NCI-H2029 treated with DMSO at 0.1 percent for 48 hours (cell line): ENCODE measurements around the gene ABHD17A.
A peak's percentile ranks its signal among the peaks of the same experiment; 100 is the strongest.

ENCODE experiments used
- DNase-seq: peaks from one replicate; lab custom pipeline; 2025; lab: John Stamatoyannopoulos, UW

The ABHD17A gene

GRCh38 chr19:1853295-1854038 is 31.8 kb downstream of the ABHD17A start:
- peak; percentile 65 for DNase-seq

- no peak for DNase-seq
Measured at GRCh38 chr19:1852581-1853128, 32.6 kb downstream of the ABHD17A start.

- DNase-seq = no peak
Measured at GRCh38 chr19:1851654-1852580, 33.4 kb downstream of the ABHD17A start.

- no peak for DNase-seq
Measured at GRCh38 chr19:1850809-1851653, 34.3 kb downstream of the ABHD17A start.

GRCh38 chr19:1849886-1850398 is 35.4 kb downstream of the ABHD17A start:
- DNase-seq = no peak

GRCh38 chr19:1849132-1849474 is 36.2 kb downstream of the ABHD17A start:
- DNase-seq = no peak

GRCh38 chr19:1848399-1849131 is 36.7 kb downstream of the ABHD17A start, which contains the start of gene REXO1:
Gene REXO1 (minus strand): TSS chr19:1848483. CDS start chr19:1848358, 125 bp downstream.
- DNase-seq = peak; percentile 76

- no peak for DNase-seq
Measured at GRCh38 chr19:1847684-1848398, 37.5 kb downstream of the ABHD17A start.

GRCh38 chr19:1847348-1847683 is 38.0 kb downstream of the ABHD17A start:
- no peak for DNase-seq

GRCh38 chr19:1846517-1847204 is 38.6 kb downstream of the ABHD17A start:
- DNase-seq = no peak

- DNase-seq = no peak
Measured at GRCh38 chr19:1845642-1846041, 39.7 kb downstream of the ABHD17A start.

GRCh38 chr19:1845125-1845515 is 40.2 kb downstream of the ABHD17A start:
- no peak for DNase-seq

- DNase-seq = no peak
Measured at GRCh38 chr19:1844513-1845124, 40.7 kb downstream of the ABHD17A start.

- DNase-seq = no peak
Measured at GRCh38 chr19:1843646-1844394, 41.5 kb downstream of the ABHD17A start.

- no peak for DNase-seq
Measured at GRCh38 chr19:1843116-1843515, 42.2 kb downstream of the ABHD17A start.

- DNase-seq = no peak
Measured at GRCh38 chr19:1841209-1841924, 43.9 kb downstream of the ABHD17A start.

- no peak for DNase-seq
Measured at GRCh38 chr19:1840541-1841115, 44.7 kb downstream of the ABHD17A start.
